Type B pancreatic cell (in vitro differentiated cells): ENCODE measurements around the gene TNS3. TPM values are rescaled to one million over a fixed set of nuclear protein-coding genes. Genes with fewer than 3 reads are reported as not detected.

Experiments
- DNase-seq: peaks from one replicate; pipeline ENCODE4 v3.0.0; 2021; ENCODE audit warnings: mixed read lengths; ENCODE audit not compliant: unreplicated experiment; ENCODE audit errors: extremely low spot score
- H3K27ac Mint-ChIP-seq: 2 replicates; pipeline ENCODE4 v1.8.0; 2021; ENCODE audit warnings: mild to moderate bottlenecking, mixed read lengths
- H3K27me3 Mint-ChIP-seq: 2 replicates; pipeline ENCODE4 v1.8.0; 2021; ENCODE audit warnings: mixed read lengths
- H3K36me3 Mint-ChIP-seq: 2 replicates; pipeline ENCODE4 v1.8.0; 2021; ENCODE audit warnings: mixed read lengths
- H3K4me1 Mint-ChIP-seq: one replicate; pipeline ENCODE4 v1.8.0; 2021; ENCODE audit warnings: mixed read lengths; ENCODE audit not compliant: unreplicated experiment
- H3K4me3 Mint-ChIP-seq: 2 replicates; pipeline ENCODE4 v1.8.0; 2021; ENCODE audit warnings: mild to moderate bottlenecking, mixed read lengths
- H3K9me3 Mint-ChIP-seq: 2 replicates; pipeline ENCODE4 v1.8.0; 2021; ENCODE audit warnings: mixed read lengths
- total RNA-seq: library from RNA; stranded (reverse); gene quantifications from 2 replicates; pipeline ENCODE4 v1.2.1, GENCODE V29; 2021; ENCODE audit warnings: low replicate concordance
- TF ChIP-seq, protein P1 (sequence below): fragments of 200-600 bp; sonication (generic); conservative IDR thresholded peaks from 2 replicates; pipeline ENCODE4 v1.5.0; 2021; ENCODE audit warnings: antibody characterized with exemption, mild to moderate bottlenecking

The TNS3 gene
- total RNA-seq, 1 donor from 2014 or later, result 138 TPM

DNA sequence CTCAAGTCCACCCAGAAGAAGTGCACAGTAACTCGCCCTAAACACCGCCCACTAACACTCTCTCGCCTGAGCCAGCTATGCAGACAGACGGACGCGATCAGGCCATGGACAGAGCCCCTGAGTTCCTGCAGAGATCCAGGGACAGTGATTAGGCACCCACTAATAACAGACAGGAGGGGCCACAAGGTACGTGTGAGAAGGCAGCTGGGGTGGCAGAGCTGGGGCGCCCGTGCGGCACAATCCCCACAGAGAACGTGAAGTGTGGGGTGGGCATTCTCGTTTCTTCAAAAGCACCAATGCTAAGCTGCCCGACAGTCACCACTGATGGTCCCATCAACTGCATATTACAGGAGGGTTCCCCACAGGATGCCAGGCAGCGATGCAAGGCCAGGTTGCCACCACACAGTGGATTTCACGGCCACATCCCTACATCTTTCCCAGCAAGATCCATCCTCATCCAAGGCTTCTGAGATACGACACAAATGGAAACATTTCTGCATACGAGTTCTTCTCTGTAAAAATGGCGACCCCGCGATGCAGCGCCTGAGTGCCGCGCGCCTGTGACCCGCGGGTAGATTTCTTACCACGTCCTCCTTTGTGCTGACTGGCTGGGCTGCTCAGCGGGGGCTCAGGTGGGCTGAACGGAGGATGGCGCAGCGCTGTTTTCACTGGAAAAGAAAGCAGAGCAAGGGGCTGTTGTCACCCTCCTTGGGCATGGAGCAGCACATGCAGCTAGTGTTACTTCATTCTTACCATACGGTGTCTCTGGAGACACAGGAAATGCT, 237.5 kb downstream of the TNS3 start:
- Mint-ChIP-seq H3K27ac (no peak overlapping the region), H3K4me1 (peaks cover 9% of the 10 kb centered on the region), H3K36me3 (peaks cover 32% of the 10 kb centered on the region), H3K4me3 (no peak overlapping the region), H3K27me3 (no peaks in the 10 kb centered on the region), H3K9me3 (no peaks in the 10 kb centered on the region)
- TF ChIP-seq, protein P1, sequence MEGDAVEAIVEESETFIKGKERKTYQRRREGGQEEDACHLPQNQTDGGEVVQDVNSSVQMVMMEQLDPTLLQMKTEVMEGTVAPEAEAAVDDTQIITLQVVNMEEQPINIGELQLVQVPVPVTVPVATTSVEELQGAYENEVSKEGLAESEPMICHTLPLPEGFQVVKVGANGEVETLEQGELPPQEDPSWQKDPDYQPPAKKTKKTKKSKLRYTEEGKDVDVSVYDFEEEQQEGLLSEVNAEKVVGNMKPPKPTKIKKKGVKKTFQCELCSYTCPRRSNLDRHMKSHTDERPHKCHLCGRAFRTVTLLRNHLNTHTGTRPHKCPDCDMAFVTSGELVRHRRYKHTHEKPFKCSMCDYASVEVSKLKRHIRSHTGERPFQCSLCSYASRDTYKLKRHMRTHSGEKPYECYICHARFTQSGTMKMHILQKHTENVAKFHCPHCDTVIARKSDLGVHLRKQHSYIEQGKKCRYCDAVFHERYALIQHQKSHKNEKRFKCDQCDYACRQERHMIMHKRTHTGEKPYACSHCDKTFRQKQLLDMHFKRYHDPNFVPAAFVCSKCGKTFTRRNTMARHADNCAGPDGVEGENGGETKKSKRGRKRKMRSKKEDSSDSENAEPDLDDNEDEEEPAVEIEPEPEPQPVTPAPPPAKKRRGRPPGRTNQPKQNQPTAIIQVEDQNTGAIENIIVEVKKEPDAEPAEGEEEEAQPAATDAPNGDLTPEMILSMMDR, result no peak
- no peak for DNase-seq

DNA sequence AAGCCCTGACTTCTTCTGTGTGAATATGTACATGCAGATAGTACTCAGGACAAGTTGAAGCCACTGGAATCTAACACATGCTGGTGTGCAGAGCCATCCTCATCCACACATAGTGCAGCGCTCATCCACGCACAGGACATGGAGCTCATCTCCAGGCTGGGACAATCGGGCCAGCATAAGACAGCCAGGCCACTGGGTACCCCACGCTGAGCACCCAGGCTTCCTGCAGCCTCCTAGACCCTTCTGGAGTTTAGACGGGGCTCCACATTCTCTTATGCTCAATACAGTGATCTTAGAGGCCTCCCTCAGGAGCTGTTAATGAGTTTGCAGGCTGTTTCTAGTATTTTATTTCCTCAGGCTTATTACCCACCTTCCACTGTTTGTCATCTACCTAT, 238.9 kb downstream of the TNS3 start:
- H3K9me3 Mint-ChIP-seq, result no peaks in the 10 kb centered on the region
- H3K4me1 Mint-ChIP-seq, result no peaks in the 10 kb centered on the region
- DNase-seq, result no peak
- H3K27me3 Mint-ChIP-seq, result no peaks in the 10 kb centered on the region
- peaks cover 33% of the 10 kb centered on the region for H3K36me3 Mint-ChIP-seq
- H3K4me3 Mint-ChIP-seq, result no peak overlapping the region
- H3K27ac Mint-ChIP-seq, result no peak overlapping the region
- TF ChIP-seq, protein P1, result no peak

DNA sequence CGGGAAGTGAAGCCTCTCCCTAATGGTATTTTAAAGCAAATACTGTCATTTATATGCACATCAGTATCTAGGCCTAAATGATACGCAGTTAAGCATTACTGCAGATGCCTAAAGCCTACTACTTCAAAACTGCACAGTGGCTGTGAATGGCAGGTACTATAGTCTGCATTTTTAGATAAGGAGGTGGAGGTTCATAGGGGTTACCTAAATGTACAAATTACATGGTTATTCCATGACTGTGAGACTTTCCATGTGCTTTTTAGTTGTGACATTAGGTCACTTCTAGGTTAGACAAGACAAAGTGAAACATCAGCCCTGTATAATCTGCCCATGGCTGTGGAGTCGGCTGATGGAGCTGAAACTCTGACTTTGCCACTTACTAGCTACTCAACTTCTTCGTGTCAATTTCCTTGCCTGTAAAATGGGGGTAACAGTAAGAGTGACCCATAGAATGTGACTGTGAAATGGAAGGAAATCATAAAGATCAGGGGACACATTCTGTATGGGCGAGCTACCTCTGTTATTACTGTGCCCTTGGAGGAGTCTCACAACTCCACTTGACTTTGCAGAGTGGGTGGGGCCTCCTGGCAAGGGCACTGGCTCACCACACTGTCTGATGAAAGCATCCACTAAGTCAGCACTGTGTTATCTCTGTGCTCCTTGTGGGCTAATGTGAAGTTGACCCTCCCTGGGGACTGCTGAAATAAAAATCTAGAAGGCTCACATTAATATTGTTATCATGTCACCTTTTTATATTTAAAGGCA, 239.4 kb downstream of the TNS3 start:
- no peaks in the 10 kb centered on the region for H3K27me3 Mint-ChIP-seq
- H3K4me1 Mint-ChIP-seq, result peaks cover 4% of the 10 kb centered on the region
- no peak overlapping the region for H3K4me3 Mint-ChIP-seq
- no peaks in the 10 kb centered on the region for H3K9me3 Mint-ChIP-seq
- TF ChIP-seq, protein P1, result no peak
- H3K27ac Mint-ChIP-seq, result no peak overlapping the region
- no peak for DNase-seq
- H3K36me3 Mint-ChIP-seq, result peaks cover 39% of the 10 kb centered on the region

DNA sequence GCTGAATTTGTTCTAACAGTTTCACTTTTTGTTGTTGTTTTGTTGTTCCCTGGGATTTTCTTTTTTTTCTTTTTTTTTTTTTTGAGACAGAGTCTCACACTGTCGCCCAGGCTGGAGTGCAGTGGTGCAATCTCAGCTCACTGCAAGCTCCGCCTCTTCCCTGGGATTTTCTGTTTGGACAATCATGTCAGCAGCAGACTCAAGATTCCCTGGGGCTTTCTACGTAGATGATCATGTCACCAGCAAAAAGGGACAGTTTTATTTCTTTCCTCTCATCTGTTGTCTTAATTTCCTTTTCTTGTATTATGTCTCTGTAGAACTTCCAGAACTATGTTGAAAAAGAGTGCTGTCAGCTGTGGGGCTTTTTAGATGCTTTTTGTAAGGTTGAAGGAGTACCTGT, 241.4 kb downstream of the TNS3 start:
- H3K27me3 Mint-ChIP-seq, result no peaks in the 10 kb centered on the region
- H3K27ac Mint-ChIP-seq, result no peak overlapping the region
- peaks cover 49% of the 10 kb centered on the region for H3K36me3 Mint-ChIP-seq
- no peak overlapping the region for H3K4me3 Mint-ChIP-seq
- H3K9me3 Mint-ChIP-seq, result no peaks in the 10 kb centered on the region
- no peak for DNase-seq
- H3K4me1 Mint-ChIP-seq, result peaks cover 9% of the 10 kb centered on the region
- TF ChIP-seq, protein P1, result no peak

DNA sequence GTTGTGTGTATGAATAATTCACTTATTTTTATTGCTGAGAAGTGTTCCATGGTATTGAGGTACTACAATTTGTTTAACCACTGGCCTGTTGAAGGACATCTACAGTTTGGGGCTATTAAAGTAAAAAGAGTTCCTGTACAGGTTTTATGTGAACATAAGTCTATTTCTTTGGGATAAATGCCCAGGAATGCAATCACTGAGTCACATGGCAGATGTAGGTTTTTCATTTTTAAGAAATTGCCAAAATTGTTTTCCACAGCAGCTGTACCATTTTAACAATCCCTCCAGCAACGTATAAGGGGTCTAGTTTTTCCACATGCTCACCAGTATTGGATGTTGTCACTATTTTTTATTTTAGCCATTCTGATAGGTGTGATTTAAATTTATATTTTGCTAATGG, 243.9 kb downstream of the TNS3 start:
- TF ChIP-seq, protein P1, result no peak
- peaks cover 37% of the 10 kb centered on the region for H3K36me3 Mint-ChIP-seq
- no peaks in the 10 kb centered on the region for H3K27me3 Mint-ChIP-seq
- H3K27ac Mint-ChIP-seq, result no peak overlapping the region
- peaks cover 19% of the 10 kb centered on the region for H3K4me1 Mint-ChIP-seq
- H3K4me3 Mint-ChIP-seq, result no peak overlapping the region
- H3K9me3 Mint-ChIP-seq, result no peaks in the 10 kb centered on the region
- no peak for DNase-seq
